ENCODE results near the gene ARHGAP6. TPM values are rescaled to one million over a fixed set of nuclear protein-coding genes. Genes with fewer than 3 reads are reported as not detected.

Gene ARHGAP6
- total RNA-seq, 2 donors from 2014 or later: not detected

GRCh38 chrX:11553594-11553993 is 112.1 kb downstream of the ARHGAP6 start:
- Mint-ChIP-seq H3K27ac (no peak overlapping the region), H3K9me3 (no peaks in the 10 kb centered on the region), H3K27me3 (ENCODE audit: low read depth) (peaks cover 72% of the 10 kb centered on the region), H3K36me3 (ENCODE audit: insufficient read depth in 2 of 2) (no peaks in the 10 kb centered on the region), H3K4me3 (no peak overlapping the region), H3K4me1 (ENCODE audit: low read depth) (no peaks in the 10 kb centered on the region)
- ATAC-seq (replicated peaks in 1 of 2) (no peak), DNase-seq (no peak)

DNA sequence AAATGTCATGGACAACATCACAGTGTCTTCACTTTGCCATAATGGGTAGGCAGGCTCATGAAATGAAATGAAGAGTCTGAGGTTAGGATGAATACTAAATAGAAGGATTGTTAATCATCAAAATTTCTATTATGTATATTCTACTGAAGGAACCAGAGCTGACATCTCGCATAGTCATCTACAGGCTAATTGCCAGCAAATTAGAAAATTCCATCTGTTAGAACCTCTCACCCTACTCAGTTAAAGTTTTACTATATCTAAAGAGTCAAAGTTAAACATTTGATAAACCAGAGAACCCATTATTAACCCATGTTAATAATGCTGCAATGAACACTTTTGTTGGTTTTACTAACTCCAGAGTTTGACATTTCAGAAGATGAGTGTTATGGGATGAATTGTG is 114.6 kb downstream of the ARHGAP6 start:
- no peaks in the 10 kb centered on the region for H3K9me3 Mint-ChIP-seq
- H3K36me3 Mint-ChIP-seq (ENCODE audit: insufficient read depth in 2 of 2): no peaks in the 10 kb centered on the region
- no peak overlapping the region for H3K27ac Mint-ChIP-seq
- DNase-seq: no peak
- peaks cover 50% of the 10 kb centered on the region for H3K27me3 Mint-ChIP-seq (ENCODE audit: low read depth)
- H3K4me1 Mint-ChIP-seq (ENCODE audit: low read depth): no peaks in the 10 kb centered on the region
- ATAC-seq (replicated peaks in 1 of 2): no peak
- no peak overlapping the region for H3K4me3 Mint-ChIP-seq

GRCh38 chrX:11546917-11547316 is 118.8 kb downstream of the ARHGAP6 start:
- Mint-ChIP-seq H3K27ac (no peak overlapping the region), H3K9me3 (no peaks in the 10 kb centered on the region), H3K36me3 (ENCODE audit: insufficient read depth in 2 of 2) (no peaks in the 10 kb centered on the region), H3K4me1 (ENCODE audit: low read depth) (no peaks in the 10 kb centered on the region), H3K4me3 (no peak overlapping the region), H3K27me3 (ENCODE audit: low read depth) (peaks cover 19% of the 10 kb centered on the region)
- no peak for DNase-seq
- ATAC-seq (replicated peaks in 1 of 2): no peak

DNA sequence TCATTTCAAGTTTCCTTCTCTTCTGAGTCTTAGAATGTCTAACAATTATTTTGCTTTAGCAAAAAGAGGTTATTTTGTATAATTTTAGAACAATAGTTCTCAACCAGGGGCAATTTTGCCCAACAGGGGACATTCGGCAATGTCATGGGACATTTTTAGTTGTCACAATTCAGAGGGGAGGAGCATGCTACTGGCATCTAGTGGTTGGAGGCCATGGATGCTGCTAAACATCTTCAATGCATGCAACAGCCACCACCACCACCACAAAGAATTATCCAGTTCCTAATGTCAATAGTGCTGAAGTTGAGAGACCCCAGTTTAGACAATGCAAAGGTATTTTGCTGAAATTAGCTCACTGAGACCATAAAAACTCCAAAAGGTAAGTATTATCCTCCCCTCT is 122.5 kb downstream of the ARHGAP6 start:
- Mint-ChIP-seq H3K27me3 (ENCODE audit: low read depth) (peaks cover 7% of the 10 kb centered on the region), H3K27ac (no peak overlapping the region), H3K36me3 (ENCODE audit: insufficient read depth in 2 of 2) (no peaks in the 10 kb centered on the region), H3K4me1 (ENCODE audit: low read depth) (no peaks in the 10 kb centered on the region), H3K9me3 (no peaks in the 10 kb centered on the region), H3K4me3 (no peak overlapping the region)
- ATAC-seq (replicated peaks in 1 of 2) (no peak), DNase-seq (no peak)

GRCh38 chrX:11541510-11541909 is 124.2 kb downstream of the ARHGAP6 start:
- Mint-ChIP-seq H3K27ac (no peak overlapping the region), H3K27me3 (ENCODE audit: low read depth) (peaks cover 7% of the 10 kb centered on the region), H3K9me3 (no peaks in the 10 kb centered on the region), H3K36me3 (ENCODE audit: insufficient read depth in 2 of 2) (no peaks in the 10 kb centered on the region), H3K4me1 (ENCODE audit: low read depth) (no peaks in the 10 kb centered on the region), H3K4me3 (no peak overlapping the region)
- ATAC-seq (replicated peaks in 1 of 2) (no peak), DNase-seq (no peak)

DNA sequence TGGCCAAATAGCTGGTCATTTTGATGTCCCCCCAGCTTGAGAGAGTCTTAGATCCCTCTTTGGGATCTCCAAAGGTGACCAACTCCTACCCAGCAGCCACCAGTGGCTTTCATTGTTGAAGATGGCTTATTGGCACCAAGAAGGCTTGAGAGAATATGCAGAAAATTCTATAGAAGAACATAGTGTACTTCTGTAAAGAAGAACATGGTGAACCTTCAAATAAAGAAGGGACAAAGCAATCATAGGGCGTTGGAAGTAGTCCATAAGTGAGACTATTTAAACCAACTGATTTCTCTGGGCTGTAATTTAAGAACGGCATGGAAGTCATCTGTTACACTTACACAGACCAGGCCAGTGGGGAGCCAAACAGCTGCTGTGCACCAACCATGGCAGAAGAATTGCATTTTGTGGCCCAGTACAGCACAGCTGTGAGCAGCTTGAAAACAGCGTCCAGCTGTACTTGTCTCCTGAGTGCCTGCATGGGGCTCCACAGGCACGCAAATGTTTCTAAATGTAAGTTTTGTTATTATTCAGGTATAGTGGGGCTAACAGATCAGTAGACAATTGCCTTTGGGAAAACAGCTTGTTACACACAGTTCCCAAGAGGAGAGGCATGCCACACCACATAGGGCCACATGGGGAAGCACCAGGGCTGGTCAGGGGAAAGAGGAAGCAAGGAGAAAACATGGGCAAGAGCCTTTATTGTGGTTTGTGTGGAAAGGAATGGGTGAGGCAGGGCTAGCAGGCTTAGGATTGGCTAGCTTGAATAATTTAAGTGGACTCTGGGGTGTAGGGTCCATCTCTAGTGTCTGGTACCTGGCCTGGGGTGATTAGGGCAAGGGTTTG is 125.0 kb downstream of the ARHGAP6 start:
- H3K9me3 Mint-ChIP-seq: no peaks in the 10 kb centered on the region
- peaks cover 7% of the 10 kb centered on the region for H3K27me3 Mint-ChIP-seq (ENCODE audit: low read depth)
- DNase-seq: no peak
- H3K36me3 Mint-ChIP-seq (ENCODE audit: insufficient read depth in 2 of 2): no peaks in the 10 kb centered on the region
- H3K27ac Mint-ChIP-seq: no peak overlapping the region
- H3K4me3 Mint-ChIP-seq: no peak overlapping the region
- no peak for ATAC-seq (replicated peaks in 1 of 2)
- no peaks in the 10 kb centered on the region for H3K4me1 Mint-ChIP-seq (ENCODE audit: low read depth)

DNA sequence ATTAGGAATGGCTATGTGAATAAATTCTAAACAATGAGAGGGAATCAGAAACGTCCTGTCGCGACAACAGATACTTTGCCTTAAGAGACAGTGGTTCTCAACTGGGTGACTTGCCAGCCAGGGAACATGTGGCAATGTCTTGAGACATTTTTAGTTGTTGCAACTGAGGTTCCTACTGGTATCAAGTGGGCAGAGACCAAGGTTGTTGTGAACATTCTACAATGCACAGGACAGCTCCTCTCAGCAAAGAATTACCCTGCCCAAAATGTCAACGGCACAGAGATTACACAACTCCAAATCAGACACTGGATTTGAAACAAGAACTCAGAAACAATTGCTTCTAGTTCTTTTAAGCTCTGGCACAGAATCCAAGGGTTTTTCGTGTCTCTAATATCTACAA is 128.6 kb downstream of the ARHGAP6 start:
- Mint-ChIP-seq H3K27me3 (ENCODE audit: low read depth) (no peaks in the 10 kb centered on the region), H3K27ac (no peak overlapping the region), H3K36me3 (ENCODE audit: insufficient read depth in 2 of 2) (no peaks in the 10 kb centered on the region), H3K9me3 (no peaks in the 10 kb centered on the region), H3K4me3 (no peak overlapping the region), H3K4me1 (ENCODE audit: low read depth) (no peaks in the 10 kb centered on the region)
- ATAC-seq (replicated peaks in 1 of 2) (no peak), DNase-seq (no peak)

DNA sequence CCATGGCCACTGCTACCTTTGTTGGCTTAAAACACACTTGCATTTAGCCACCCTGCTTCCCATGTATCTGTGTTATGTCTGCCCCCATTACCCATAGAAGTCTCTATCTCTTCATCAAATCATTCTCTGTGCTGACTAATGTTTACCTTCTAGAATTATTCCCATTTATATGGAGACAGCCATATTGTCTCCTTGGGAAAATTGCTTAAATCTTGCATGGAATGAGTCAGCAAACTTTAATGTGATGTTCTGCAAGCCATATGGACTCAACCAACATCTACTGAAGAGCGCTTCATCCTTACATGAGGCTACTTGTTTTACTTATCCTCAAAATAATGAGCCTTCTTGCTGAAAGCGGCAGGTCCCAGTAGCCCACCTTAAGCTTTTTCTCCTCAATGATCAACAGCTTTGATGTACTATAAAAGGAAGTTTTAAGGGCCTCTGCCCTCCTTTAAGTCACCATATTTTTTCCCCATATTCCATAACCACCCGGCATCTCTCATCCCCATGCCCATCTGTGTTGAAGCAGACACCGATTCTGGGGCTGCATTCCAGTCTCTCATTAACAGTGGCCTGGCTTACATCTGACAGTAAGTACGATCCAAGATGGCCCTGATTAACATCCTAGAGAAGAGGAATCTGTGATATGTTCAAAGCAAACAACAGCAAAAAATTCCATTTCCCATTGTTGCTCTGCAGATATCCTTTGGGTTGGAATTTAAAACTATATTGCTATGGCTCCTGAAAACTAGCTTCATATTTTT is 130.4 kb downstream of the ARHGAP6 start:
- H3K4me3 Mint-ChIP-seq: no peak overlapping the region
- no peaks in the 10 kb centered on the region for H3K36me3 Mint-ChIP-seq (ENCODE audit: insufficient read depth in 2 of 2)
- ATAC-seq (replicated peaks in 1 of 2) (no peak), DNase-seq (no peak)
- H3K4me1 Mint-ChIP-seq (ENCODE audit: low read depth): no peaks in the 10 kb centered on the region
- no peaks in the 10 kb centered on the region for H3K27me3 Mint-ChIP-seq (ENCODE audit: low read depth)
- H3K9me3 Mint-ChIP-seq: no peaks in the 10 kb centered on the region
- no peak overlapping the region for H3K27ac Mint-ChIP-seq

- Mint-ChIP-seq H3K36me3 (ENCODE audit: insufficient read depth in 2 of 2) (no peaks in the 10 kb centered on the region), H3K4me3 (no peak overlapping the region)
Observed at GRCh38 chrX:11533199-11533651, 132.5 kb downstream of the ARHGAP6 start.

GRCh38 chrX:11532291-11533078 is 133.2 kb downstream of the ARHGAP6 start:
- no peaks in the 10 kb centered on the region for H3K9me3 Mint-ChIP-seq
- H3K4me1 Mint-ChIP-seq (ENCODE audit: low read depth): no peaks in the 10 kb centered on the region
- no peak overlapping the region for H3K27ac Mint-ChIP-seq
- H3K4me3 Mint-ChIP-seq: no peak overlapping the region
- H3K36me3 Mint-ChIP-seq (ENCODE audit: insufficient read depth in 2 of 2): no peaks in the 10 kb centered on the region
- ATAC-seq (replicated peaks in 1 of 2): no peak
- no peak for DNase-seq
- no peaks in the 10 kb centered on the region for H3K27me3 Mint-ChIP-seq (ENCODE audit: low read depth)

More at GRCh38 chrX:11533199-11533651, 132.5 kb downstream of the ARHGAP6 start:
- Mint-ChIP-seq H3K4me1 (ENCODE audit: low read depth) (no peaks in the 10 kb centered on the region), H3K9me3 (no peaks in the 10 kb centered on the region), H3K27ac (no peak overlapping the region), H3K27me3 (ENCODE audit: low read depth) (no peaks in the 10 kb centered on the region)
- DNase-seq (no peak), ATAC-seq (replicated peaks in 1 of 2) (peak; percentile 95 to 99)

GRCh38 chrX:11531226-11531625 is 134.5 kb downstream of the ARHGAP6 start:
- Mint-ChIP-seq H3K4me3 (no peak overlapping the region), H3K9me3 (no peaks in the 10 kb centered on the region), H3K4me1 (ENCODE audit: low read depth) (no peaks in the 10 kb centered on the region), H3K27me3 (ENCODE audit: low read depth) (peaks cover 8% of the 10 kb centered on the region), H3K36me3 (ENCODE audit: insufficient read depth in 2 of 2) (no peaks in the 10 kb centered on the region), H3K27ac (no peak overlapping the region)
- DNase-seq: no peak
- no peak for ATAC-seq (replicated peaks in 1 of 2)

- H3K27ac Mint-ChIP-seq: no peak overlapping the region
- H3K9me3 Mint-ChIP-seq: no peaks in the 10 kb centered on the region
- H3K27me3 Mint-ChIP-seq (ENCODE audit: low read depth): peaks cover 8% of the 10 kb centered on the region
- DNase-seq (no peak), ATAC-seq (replicated peaks in 1 of 2) (no peak)
- H3K4me1 Mint-ChIP-seq (ENCODE audit: low read depth): no peaks in the 10 kb centered on the region
- no peak overlapping the region for H3K4me3 Mint-ChIP-seq
- no peaks in the 10 kb centered on the region for H3K36me3 Mint-ChIP-seq (ENCODE audit: insufficient read depth in 2 of 2)
Observed at GRCh38 chrX:11530621-11531020, 135.1 kb downstream of the ARHGAP6 start.

DNA sequence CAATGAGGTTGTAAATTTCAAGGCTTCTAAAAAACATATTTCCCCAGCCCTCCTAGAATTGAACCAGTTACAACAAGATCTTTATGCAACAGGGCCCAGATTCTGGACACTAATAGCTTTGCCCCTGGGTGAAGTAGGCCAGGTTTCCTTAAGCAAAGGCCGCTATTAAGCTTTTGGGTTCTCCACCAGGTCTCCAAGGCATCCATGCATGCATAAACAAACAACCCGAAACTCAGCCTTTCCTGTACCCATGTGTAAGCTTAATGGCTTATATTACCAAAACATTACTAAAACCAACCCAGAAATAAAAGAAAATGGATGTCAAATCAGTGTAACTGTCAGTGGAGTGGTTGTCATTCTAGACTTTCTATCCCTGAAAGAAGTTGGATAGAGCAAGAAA is 137.1 kb downstream of the ARHGAP6 start:
- Mint-ChIP-seq H3K36me3 (ENCODE audit: insufficient read depth in 2 of 2) (no peaks in the 10 kb centered on the region), H3K4me1 (ENCODE audit: low read depth) (no peaks in the 10 kb centered on the region), H3K27me3 (ENCODE audit: low read depth) (peaks cover 8% of the 10 kb centered on the region), H3K27ac (no peak overlapping the region), H3K4me3 (no peak overlapping the region), H3K9me3 (no peaks in the 10 kb centered on the region)
- no peak for DNase-seq
- no peak for ATAC-seq (replicated peaks in 1 of 2)

All from activated T-cell treated with anti-CD3 and anti-CD28 coated beads, Interleukin-2, amount 50 U/mL, for 72 hours (primary cell).